HL-60 (cell line): ENCODE measurements around the gene DPF3.

Source experiments
- GABPA ChIP-seq: IDR thresholded peaks from 2 replicates; pipeline ENCODE4 v1.6.1; 2012; ENCODE audit warnings: low read depth
- POLR2AphosphoS5 ChIP-seq: IDR thresholded peaks from 2 replicates; pipeline ENCODE4 v1.6.1; 2012; ENCODE audit warnings: low read depth
- TF ChIP-seq, protein P1 (sequence below): IDR thresholded peaks from one replicate; pipeline ENCODE4 v1.5.1; 2011; ENCODE audit warnings: low read length, control low read depth, inconsistent platforms; ENCODE audit not compliant: insufficient read depth

DNA sequence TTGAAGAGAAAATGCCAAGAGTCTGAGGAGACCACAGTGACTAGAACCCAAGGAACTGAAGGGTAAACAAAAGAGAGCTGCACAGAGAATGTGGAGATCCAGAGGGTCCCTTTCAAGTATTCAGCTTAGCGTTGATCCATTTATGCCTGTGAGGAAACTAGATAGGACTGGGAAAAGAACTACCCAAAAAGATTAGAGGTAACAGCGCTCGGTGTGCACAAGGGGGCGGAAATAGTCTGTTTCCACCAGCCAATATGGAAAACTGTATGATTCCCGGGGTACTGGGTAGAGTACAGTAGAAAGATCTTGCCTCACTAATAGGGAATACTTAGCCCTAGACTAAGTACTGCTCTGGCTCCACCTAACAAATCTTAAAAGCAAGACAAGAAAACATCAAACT lies 135.5 kb downstream of the DPF3 start:
- TF ChIP-seq, protein P1, sequence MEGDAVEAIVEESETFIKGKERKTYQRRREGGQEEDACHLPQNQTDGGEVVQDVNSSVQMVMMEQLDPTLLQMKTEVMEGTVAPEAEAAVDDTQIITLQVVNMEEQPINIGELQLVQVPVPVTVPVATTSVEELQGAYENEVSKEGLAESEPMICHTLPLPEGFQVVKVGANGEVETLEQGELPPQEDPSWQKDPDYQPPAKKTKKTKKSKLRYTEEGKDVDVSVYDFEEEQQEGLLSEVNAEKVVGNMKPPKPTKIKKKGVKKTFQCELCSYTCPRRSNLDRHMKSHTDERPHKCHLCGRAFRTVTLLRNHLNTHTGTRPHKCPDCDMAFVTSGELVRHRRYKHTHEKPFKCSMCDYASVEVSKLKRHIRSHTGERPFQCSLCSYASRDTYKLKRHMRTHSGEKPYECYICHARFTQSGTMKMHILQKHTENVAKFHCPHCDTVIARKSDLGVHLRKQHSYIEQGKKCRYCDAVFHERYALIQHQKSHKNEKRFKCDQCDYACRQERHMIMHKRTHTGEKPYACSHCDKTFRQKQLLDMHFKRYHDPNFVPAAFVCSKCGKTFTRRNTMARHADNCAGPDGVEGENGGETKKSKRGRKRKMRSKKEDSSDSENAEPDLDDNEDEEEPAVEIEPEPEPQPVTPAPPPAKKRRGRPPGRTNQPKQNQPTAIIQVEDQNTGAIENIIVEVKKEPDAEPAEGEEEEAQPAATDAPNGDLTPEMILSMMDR, result no peak
- TF ChIP-seq POLR2AphosphoS5 (no peak), GABPA (no peak)
